OCI-LY7 (cell line): ENCODE measurements around the gene TGFBR2.

ENCODE experiments used
- CTCF ChIP-seq: fragments of 200-600 bp; sonication (generic); conservative IDR thresholded peaks from 2 replicates; pipeline ENCODE4 v1.5.1; 2014; ENCODE audit warnings: mild to moderate bottlenecking, antibody characterized with exemption, low read length, moderate library complexity, mixed read lengths
- EZH2phosphoT487 ChIP-seq: fragments of 200-600 bp; sonication (generic); IDR thresholded peaks from 2 replicates; pipeline ENCODE4 v1.6.1; 2018; ENCODE audit warnings: low read depth, borderline replicate concordance, mild to moderate bottlenecking, mixed run types, antibody characterized with exemption, low read length, moderate library complexity, mixed read lengths

GRCh38 chr3:30688776-30689641 is 82.6 kb downstream of the TGFBR2 start:
- no peak for TF ChIP-seq CTCF
- TF ChIP-seq EZH2phosphoT487 = no peak
